ENCODE measurements around the gene PIK3C2A.

DNA sequence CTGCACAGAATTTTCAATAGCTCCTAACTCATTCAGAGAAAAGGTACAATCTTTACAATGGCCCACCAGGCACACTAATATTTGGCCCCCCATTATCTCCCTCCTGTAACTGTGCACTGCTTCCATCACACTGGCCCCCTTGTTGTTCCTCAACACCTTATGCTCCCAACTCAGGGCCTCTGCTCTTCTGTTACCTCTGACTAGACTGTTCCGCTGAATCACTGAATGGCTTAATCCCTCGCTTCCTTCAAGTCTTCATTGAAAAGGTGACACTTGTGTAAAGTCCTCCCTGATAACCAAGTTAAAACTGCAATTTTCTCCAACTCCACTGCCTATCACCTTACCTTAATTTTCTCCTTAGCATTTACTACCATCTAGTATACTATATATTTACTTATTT is 21.8 kb downstream of the PIK3C2A start:
- TF ChIP-seq, protein P1, sequence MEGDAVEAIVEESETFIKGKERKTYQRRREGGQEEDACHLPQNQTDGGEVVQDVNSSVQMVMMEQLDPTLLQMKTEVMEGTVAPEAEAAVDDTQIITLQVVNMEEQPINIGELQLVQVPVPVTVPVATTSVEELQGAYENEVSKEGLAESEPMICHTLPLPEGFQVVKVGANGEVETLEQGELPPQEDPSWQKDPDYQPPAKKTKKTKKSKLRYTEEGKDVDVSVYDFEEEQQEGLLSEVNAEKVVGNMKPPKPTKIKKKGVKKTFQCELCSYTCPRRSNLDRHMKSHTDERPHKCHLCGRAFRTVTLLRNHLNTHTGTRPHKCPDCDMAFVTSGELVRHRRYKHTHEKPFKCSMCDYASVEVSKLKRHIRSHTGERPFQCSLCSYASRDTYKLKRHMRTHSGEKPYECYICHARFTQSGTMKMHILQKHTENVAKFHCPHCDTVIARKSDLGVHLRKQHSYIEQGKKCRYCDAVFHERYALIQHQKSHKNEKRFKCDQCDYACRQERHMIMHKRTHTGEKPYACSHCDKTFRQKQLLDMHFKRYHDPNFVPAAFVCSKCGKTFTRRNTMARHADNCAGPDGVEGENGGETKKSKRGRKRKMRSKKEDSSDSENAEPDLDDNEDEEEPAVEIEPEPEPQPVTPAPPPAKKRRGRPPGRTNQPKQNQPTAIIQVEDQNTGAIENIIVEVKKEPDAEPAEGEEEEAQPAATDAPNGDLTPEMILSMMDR (optimal IDR thresholded peaks at IDR 0.05 in 1 of 3, IDR thresholded peaks at IDR 0.05 in 1 of 3, conservative IDR thresholded peaks at IDR 0.05 in 1 of 3; ENCODE audit: extremely low read depth in 1 of 3, insufficient read depth in 2 of 3, low read length in 3 of 3): no peak
- no peak for TF ChIP-seq EZH2 (IDR thresholded peaks at IDR 0.05; ENCODE audit: low read length)

All from keratinocyte (primary cell).